NCI-H2227 (cell line): ENCODE results near the gene PCLAF.
A peak's percentile ranks its signal among the peaks of the same experiment; 100 is the strongest.
"Not testable (repeated sequence)": the region's sequence is repeated elsewhere in the genome, so short reads cannot be mapped to it uniquely, and the experiment has no call there.

Source experiments
- DNase-seq: peaks from one replicate; lab custom pipeline; 2025; ENCODE audit not compliant: unreplicated experiment; lab: John Stamatoyannopoulos, UW

The PCLAF gene

GRCh38 chr15:64369078-64369607, 12.1 kb downstream of the PCLAF start:
- DNase-seq: peak; percentile 20

DNA sequence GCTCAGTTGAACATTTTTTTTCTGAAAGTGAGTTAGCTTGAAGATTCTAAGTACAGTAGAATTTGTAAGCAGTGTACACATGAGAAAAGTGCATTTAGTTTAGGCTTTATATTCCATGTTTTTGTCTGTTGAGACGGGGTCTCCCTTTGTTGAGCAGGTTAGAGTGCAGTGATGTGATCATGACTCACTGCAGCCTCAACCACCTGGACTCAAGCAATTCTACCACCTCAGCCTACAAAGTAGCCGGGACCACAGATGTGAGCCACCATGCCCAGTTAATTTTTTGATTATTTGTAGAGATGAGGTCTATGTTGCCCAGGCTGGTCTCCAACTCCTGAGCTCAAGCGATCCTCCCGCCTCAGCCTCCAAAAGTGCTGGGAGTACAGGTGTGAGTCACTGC, 20.0 kb downstream of the PCLAF start:
- no peak for DNase-seq

DNA sequence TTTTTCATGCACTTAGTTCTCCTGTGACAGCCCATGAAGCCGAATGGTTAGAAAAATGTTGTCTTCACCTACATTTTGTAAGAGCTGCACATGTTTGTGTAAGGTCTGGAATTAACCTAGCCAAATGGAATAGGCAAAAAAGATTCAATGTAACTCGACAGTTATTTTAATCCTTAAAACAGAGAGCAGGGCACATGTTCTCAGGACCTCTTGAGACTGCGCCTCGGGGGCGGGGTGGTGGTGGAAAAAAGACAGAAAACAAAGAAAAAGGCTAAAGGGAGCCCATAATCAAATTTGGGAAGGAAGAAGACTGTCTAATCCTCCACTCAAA, 24.6 kb downstream of the PCLAF start:
- no peak for DNase-seq

DNA sequence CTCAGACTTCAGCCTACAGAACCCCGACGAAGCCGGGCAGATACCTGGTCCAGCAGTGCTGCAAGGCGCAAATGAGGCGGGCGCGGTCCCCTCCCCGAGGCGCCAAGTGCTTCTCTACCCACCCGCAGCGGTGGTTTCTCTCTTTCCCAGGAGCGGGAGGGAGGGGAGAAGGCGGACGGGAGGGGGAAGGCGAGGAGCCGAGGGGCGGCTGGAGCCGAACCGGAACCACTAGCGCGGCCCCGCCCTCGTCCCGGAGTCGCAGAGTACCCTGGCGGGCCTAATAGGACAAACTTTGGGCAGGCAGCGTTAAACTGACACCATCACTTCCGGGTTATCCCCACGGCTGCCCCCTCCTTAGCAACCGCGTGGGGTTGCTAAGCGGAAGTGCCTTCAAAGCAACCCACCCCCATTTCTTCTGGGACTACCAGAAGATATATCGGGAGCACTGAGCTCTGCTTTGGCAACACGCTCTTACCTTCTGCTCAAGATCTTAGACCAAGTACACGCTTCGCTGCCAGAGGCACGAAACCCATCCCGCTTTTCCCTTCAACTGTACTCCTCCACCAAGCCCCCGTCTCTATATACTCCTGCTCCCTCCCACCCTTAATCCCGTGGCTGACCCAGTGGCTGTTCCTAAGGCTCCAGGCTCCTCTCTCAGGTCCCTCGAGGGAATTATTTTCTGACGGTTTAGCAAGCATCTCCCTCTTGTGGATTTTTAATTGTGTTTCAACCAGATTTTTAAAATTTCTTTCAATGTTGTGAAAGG, 25.1 kb downstream of the PCLAF start, which contains the start of gene CSNK1G1:
TSS of gene CSNK1G1 (minus strand) at position 230 of the 766 bp plus-strand sequence. CDS start 55,674 bp downstream, outside the sequence.
- peak; percentile 96 for DNase-seq

GRCh38 chr15:64355348-64355943, 25.8 kb downstream of the PCLAF start:
- peak; percentile 20 for DNase-seq

DNA sequence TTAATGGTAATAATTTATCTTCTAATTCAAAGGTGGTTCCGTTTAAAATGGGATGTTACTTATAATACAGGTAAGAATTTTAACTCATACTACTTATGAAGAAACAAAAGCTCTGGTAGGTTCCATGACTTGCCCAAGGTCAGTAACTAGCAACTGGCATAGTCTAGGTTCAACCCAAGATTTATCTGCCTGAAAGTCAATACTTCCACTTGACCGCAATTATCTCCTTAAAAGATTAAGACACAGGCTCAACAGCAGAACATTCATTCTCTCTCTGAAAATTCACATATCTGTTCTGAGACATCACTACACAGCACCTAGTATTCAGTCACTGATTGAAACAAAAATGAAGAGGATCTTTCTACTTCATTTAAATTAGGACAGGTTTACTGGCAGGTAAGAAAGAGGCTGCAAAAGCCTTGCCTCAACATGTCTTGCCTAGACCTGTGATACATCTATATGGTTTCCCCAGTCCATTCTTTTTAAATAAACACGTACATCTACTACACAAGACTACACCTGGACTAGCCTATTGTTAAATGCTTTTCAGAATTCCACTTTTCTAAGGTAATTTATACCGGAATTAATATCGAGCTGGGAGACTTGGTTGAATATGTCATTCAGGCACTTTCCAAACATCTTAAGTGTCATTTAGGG, 26.4 kb downstream of the PCLAF start:
- DNase-seq: peak; percentile 17

DNA sequence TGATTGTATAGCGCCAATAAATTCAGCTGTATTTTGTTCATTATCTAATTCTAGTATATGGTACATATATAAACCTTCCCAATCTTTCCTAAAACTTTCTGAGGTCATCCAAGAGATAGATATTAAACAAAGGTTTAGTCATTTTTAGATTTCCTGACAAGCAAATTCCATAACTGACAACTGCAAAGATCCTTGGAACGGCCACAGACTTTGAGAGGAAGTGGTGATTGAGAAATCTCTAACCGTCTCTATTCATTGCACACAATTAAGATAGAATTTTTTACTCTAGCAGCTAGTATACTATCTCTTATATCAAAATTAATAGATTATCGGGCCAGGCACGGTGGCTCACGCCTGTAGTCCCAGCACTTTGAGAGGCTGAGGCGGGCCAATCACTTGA, 30.0 kb downstream of the PCLAF start:
- DNase-seq: no peak

- DNase-seq: no peak
Observed at GRCh38 chr15:64349375-64349774, 31.9 kb downstream of the PCLAF start.

GRCh38 chr15:64348455-64348854, 32.8 kb downstream of the PCLAF start:
- no peak for DNase-seq

- DNase-seq: not testable (repeated sequence)
Observed at GRCh38 chr15:64346242-64346641, 35.0 kb downstream of the PCLAF start.

DNA sequence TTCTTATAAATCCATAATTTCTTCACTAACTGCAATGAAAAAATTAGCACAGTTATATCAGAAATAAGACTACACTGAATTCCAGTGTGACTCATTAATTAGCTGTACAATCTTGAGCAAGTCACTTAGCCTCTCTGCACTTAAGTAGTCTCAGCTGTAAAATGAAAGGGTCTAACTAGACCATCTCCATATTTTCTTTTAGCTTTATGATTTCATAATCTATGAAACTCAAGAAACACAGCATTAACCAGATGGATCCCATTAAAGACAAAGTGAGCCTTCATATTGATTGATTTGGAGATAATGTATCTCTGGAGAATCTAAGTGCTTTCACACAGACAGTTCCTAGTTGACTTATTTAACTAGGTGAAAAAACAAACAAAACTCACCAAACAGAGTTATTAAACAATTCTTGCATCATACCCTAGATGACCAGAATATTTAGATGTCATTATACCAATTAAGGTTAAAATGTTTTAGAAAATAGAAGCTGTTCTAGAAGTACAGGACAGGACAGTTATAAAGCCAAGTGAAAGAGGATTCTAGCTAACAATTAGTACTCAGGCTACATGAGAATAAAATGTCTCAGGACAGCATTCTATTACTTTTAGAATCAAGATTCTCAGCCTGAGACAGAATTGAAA, 36.5 kb downstream of the PCLAF start:
- no peak for DNase-seq

DNA sequence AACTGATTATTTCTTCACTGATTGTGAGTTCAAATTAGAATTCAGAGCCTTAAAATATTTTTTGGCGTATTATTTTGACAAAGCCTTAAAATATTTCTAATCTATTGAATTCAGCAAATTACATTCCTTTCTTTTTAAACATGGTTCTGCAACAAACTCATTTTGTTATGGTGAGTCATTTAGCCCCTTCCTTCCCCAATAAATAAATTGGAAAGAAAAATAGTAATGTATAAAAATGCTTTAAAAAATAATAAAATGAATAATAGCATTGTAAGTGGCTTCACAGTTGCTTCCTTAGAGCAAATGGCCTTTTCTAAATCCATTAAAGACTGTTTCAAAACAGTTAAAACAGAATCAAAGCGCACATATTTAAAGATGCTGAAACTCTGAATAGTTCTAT, 37.4 kb downstream of the PCLAF start:
- DNase-seq: no peak

- DNase-seq: no peak
Observed at GRCh38 chr15:64343222-64343621, 38.0 kb downstream of the PCLAF start.

DNA sequence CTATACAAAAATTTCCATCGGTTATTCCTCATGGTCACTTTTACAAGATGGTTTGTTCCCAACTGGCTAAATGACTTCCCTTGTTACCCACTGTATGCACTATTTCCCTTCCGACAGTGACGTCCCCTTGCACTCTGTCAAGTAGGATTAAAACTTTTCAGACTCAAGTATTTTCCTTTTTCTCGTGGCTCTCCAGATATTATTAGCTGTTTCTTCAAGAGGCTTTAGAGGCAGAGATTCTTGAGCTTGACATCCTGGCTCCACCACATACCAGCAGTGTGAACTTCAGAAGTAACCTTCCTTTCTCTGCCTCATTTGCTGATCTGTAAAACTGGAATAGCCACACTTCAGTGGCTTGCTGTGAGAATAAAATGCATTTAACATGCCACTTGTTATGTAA, 39.3 kb downstream of the PCLAF start:
- no peak for DNase-seq

DNA sequence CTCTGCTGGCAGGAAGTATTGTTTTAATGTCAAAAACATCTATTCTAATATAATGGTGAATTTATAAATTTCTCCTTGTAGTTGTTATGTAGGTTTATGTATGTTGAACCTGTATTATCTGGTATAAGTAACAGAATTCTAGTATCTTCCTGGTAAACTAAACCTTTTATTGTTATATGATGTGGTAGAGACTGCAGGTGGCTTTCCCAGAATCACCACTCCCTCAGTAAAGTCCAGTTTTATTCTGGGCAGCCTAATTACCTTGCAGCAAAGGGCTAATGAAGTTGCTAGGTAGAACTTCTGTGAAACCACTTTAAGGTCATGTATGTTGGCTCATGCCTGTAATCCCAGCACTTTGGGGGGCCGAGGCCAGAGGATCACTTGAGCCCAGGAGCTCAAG, 40.9 kb downstream of the PCLAF start:
- no peak for DNase-seq

DNA sequence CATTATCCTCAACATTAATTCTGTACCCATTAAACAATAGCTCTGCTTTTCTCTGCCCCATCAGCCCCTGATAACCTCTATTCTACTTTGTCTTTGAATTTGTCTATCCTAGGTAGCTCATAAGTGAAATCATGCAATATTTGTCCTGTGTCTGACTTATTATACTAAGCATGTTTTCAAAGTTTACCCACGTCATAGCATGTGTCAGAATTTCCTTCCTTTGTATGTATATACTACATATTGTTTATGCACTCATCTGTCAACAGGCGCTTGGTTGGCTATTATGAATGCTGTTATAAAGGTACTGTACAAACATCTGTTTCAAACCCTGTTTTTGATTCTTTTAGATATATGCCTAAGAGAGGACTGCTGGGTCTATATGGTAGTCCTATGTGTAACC, 43.5 kb downstream of the PCLAF start:
- no peak for DNase-seq

DNA sequence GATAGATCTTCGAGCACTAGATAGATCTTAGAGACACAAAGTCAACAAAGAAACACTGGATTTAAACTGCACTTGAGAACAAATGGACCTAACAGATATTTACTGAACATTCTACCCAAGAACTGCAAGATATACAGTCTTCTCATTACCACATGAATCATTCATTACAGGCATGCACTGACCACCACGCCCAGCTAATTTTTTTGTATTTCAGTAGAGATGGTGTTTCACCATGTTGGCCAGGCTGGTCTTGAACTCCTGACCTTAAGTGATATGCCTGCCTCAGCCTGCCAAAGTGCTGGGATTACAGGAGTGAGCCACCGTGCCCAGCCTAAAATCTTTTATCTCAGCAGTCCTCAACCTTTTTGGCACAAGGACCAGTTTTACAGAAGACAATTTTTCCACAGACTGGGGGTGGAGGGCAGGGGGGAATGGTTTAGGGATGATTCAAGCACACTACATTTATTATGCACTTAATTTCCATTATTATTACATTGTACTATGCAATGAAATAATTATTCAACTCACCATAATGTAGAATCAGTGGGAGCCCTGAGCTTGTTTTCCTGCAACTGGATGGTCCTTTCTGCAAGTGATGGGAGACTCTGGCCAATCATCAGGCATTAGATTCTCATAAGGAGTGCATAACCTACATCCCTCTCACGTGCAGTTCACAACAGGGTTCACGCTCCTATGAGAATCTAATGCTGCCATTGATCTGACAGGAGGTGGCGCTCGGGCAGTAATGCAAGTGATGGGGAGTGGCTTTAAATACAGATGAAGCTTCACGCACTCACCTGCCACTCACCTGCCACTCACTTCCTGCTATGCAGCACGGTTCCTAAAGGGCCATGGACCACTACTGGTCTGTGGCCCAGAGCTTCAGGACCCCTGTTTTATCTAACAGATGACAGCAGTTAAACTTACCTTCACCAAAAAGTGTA, 47.0 kb downstream of the PCLAF start:
- DNase-seq: peak; percentile 4

DNA sequence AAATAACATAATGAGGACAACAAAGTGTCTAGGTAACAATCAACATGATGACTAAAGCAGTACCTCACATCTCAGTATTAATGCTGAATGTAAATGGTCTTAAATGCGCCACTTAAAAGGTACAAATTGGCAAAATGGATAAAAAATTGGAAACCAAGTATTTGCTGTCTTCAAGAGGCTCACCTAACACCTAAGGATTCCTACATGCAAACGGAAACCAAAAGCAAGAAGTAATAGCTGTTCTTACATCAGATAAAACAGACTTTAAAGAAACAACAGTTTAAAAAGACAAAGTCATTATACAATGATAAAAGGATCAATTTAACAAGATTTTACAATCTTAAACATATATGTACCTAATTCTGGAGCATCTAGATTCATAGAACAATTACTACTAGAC, 47.7 kb downstream of the PCLAF start:
- DNase-seq: no peak

DNA sequence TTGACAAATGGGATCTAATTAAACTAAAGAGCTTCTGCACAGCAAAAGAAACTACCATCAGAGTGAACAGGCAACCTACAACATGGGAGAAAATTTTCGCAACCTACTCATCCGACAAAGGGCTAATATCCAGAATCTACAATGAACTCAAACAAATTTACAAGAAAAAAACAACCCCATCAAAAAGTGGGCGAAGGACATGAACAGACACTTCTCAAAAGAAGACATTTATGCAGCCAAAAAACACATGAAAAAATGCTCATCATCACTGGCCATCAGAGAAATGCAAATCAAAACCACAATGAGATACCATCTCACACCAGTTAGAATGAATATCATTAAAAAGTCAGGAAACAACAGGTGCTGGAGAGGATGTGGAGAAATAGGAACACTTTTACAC, 49.6 kb downstream of the PCLAF start:
- not testable (repeated sequence) for DNase-seq

DNA sequence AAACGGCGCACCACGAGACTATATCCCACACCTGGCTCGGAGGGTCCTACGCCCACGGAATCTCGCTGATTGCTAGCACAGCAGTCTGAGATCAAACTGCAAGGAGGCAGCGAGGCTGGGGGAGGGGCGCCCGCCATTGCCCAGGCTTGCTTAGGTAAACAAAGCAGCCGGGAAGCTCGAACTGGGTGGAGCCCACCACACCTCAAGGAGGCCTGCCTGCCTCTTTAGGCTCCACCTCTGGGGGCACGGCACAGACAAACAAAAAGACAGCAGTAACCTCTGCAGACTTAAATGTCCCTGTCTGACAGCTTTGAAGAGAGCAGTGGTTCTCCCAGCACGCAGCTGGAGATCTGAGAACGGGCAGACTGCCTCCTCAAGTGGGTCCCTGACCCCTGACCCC, 54.3 kb downstream of the PCLAF start:
- DNase-seq: not testable (repeated sequence)
